Left colon (tissue), 2 donors: ENCODE data around the gene CORO1C. TPM values are rescaled to one million over a fixed set of nuclear protein-coding genes. Genes with fewer than 3 reads are reported as not detected.
"Not testable (repeated sequence)": the region's sequence is repeated elsewhere in the genome, so short reads cannot be mapped to it uniquely, and the experiment has no call there.

Experiments
- ATAC-seq: fragments of 200-7000 bp; cut with Tn5 transposase; one replicate; pipeline ENCODE4 v1.9.1; 2020; ENCODE audit warnings: mild to moderate bottlenecking, moderate library complexity
- DNase-seq, 2 donors: peaks; one replicate each; pipeline ENCODE4 v3.0.0-alpha.2; 2020
- intact Hi-C, 2 donors: fragments of 100-400 bp; cut with DNase I in 1 of 2; cut with micrococcal nuclease in 1 of 2; formaldehyde crosslinking; loops; one replicate each; pipeline versions ENCODE4 v1.11.2 to v1.14.0; 2022; cut with DNase I, micrococcal nuclease
- total RNA-seq, 2 donors: library from RNA; stranded (reverse); fragmentation: NEBNext Ultra II Directional; extraction: Animal tissue kit (Norgen Biotek cat#: 25700); gene quantifications; one replicate each; pipeline ENCODE4 v1.2.1, GENCODE V29; 2021
- donor health status: DM: no; HTN: no; CAD: no.
- donor health status: DM: yes; HTN: yes; CAD: no.

Gene CORO1C
- total RNA-seq, 2 donors from 2014 or later = 85.6 to 128 TPM

- DNase-seq = no peak
- intact Hi-C loops = loop anchor here (2.0 to 10.0 kb wide), 3 partner anchors 59 to 137 kb away; no protein-coding TSS in a partner anchor
Observed at GRCh38 chr12:108665608-108666202, 65.6 kb downstream of the CORO1C start.

GRCh38 chr12:108664338-108665258 is 66.7 kb downstream of the CORO1C start:
- ATAC-seq = peak; percentile 95
- intact Hi-C loops = loop anchor here (2.0 to 10.0 kb wide), 3 partner anchors 60 to 138 kb away; no protein-coding TSS in a partner anchor
- DNase-seq = peak; percentile 77 to 79

More at GRCh38 chr12:108665608-108666202, 65.6 kb downstream of the CORO1C start:
- no peak for ATAC-seq

- intact Hi-C loops = loop anchor here in 1 of 2 donors (2.0 to 10.0 kb wide), 2 partner anchors 61 to 139 kb away; no protein-coding TSS in a partner anchor
- DNase-seq = no peak
- ATAC-seq = no peak
Observed at GRCh38 chr12:108663324-108664015, 67.8 kb downstream of the CORO1C start.

GRCh38 chr12:108658115-108658514 is 73.2 kb downstream of the CORO1C start:
- DNase-seq, intact Hi-C loops, ATAC-seq: not testable (repeated sequence)

- ATAC-seq (peak; percentile 85), DNase-seq (peak; percentile 54)
- intact Hi-C loops = no loop called here
Observed at GRCh38 chr12:108657130-108657745, 74.1 kb downstream of the CORO1C start.

- DNase-seq, intact Hi-C loops, ATAC-seq: not testable (repeated sequence)
Observed at GRCh38 chr12:108656247-108656646, 75.1 kb downstream of the CORO1C start.

GRCh38 chr12:108655812-108656175 is 75.5 kb downstream of the CORO1C start:
- DNase-seq, ATAC-seq, intact Hi-C loops: not testable (repeated sequence)

- ATAC-seq, intact Hi-C loops, DNase-seq: not testable (repeated sequence)
Observed at GRCh38 chr12:108654622-108655021, 76.7 kb downstream of the CORO1C start.

GRCh38 chr12:108653922-108654321 is 77.4 kb downstream of the CORO1C start:
- ATAC-seq = no peak
- intact Hi-C loops = no loop called here
- DNase-seq = no peak

GRCh38 chr12:108653082-108653516 is 78.2 kb downstream of the CORO1C start:
- DNase-seq (no peak), ATAC-seq (peak; percentile 41)
- intact Hi-C loops = no loop called here

GRCh38 chr12:108650083-108650482 is 81.2 kb downstream of the CORO1C start:
- DNase-seq (no peak), ATAC-seq (no peak)
- intact Hi-C loops = no loop called here

- intact Hi-C loops = no loop called here
- DNase-seq = no peak
- no peak for ATAC-seq
Observed at GRCh38 chr12:108649669-108650068, 81.6 kb downstream of the CORO1C start.

GRCh38 chr12:108649126-108649525 is 82.2 kb downstream of the CORO1C start:
- ATAC-seq = no peak
- intact Hi-C loops = no loop called here
- DNase-seq = no peak

GRCh38 chr12:108648371-108648770 is 82.9 kb downstream of the CORO1C start:
- DNase-seq = no peak
- intact Hi-C loops = no loop called here
- ATAC-seq = no peak

- intact Hi-C loops = no loop called here
- DNase-seq = no peak
- no peak for ATAC-seq
Observed at GRCh38 chr12:108647585-108648287, 83.6 kb downstream of the CORO1C start.

GRCh38 chr12:108646600-108647579 is 84.4 kb downstream of the CORO1C start:
- DNase-seq (no peak), ATAC-seq (no peak)
- intact Hi-C loops = no loop called here
